Measurements from ENCODE around the gene GPR146. TPM values are rescaled to one million over a fixed set of nuclear protein-coding genes. Genes with fewer than 3 reads are reported as not detected.

GPR146 gene
- total RNA-seq, 1 donor from 2014 or later: 1.2 TPM

DNA sequence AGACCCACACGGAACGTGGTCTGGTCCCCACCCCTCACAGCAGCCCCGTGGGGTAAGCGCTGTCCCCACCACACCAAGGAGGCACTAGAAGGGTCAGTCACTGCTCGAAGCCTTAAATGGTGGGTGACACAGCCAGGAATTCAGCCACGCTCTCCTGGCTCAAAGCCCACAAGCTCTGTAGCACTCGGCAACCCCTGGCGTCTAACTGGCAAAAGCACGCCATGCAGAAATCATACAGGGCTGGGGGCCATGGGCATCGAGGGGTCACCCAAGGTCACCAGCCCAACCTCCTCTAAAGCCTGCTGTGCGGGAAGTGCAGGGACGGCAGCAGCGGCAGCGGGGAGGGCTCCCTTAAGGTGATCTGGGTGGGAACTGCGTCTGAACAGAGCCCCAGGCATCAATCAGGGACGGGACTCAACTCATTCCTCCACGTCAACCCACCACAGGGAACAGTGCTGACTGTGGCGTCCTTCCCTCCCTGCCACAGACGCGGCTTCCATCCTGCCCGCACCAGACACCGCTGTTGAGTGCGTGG, 51.3 kb downstream of the GPR146 start:
- Mint-ChIP-seq H3K27me3 (no peaks in the 10 kb centered on the region), H3K36me3 (peaks cover 18% of the 10 kb centered on the region), H3K4me1 (ENCODE audit: unreplicated experiment) (peaks cover 33% of the 10 kb centered on the region), H3K4me3 (peak overlapping the region; percentile 54), H3K27ac (peak overlapping the region; percentile 64), H3K9me3 (peaks cover 7% of the 10 kb centered on the region)
- TF ChIP-seq, protein P1, sequence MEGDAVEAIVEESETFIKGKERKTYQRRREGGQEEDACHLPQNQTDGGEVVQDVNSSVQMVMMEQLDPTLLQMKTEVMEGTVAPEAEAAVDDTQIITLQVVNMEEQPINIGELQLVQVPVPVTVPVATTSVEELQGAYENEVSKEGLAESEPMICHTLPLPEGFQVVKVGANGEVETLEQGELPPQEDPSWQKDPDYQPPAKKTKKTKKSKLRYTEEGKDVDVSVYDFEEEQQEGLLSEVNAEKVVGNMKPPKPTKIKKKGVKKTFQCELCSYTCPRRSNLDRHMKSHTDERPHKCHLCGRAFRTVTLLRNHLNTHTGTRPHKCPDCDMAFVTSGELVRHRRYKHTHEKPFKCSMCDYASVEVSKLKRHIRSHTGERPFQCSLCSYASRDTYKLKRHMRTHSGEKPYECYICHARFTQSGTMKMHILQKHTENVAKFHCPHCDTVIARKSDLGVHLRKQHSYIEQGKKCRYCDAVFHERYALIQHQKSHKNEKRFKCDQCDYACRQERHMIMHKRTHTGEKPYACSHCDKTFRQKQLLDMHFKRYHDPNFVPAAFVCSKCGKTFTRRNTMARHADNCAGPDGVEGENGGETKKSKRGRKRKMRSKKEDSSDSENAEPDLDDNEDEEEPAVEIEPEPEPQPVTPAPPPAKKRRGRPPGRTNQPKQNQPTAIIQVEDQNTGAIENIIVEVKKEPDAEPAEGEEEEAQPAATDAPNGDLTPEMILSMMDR (conservative IDR thresholded peaks at IDR 0.05): no peak
- no peak for DNase-seq (ENCODE audit: extremely low spot score, unreplicated experiment)

DNA sequence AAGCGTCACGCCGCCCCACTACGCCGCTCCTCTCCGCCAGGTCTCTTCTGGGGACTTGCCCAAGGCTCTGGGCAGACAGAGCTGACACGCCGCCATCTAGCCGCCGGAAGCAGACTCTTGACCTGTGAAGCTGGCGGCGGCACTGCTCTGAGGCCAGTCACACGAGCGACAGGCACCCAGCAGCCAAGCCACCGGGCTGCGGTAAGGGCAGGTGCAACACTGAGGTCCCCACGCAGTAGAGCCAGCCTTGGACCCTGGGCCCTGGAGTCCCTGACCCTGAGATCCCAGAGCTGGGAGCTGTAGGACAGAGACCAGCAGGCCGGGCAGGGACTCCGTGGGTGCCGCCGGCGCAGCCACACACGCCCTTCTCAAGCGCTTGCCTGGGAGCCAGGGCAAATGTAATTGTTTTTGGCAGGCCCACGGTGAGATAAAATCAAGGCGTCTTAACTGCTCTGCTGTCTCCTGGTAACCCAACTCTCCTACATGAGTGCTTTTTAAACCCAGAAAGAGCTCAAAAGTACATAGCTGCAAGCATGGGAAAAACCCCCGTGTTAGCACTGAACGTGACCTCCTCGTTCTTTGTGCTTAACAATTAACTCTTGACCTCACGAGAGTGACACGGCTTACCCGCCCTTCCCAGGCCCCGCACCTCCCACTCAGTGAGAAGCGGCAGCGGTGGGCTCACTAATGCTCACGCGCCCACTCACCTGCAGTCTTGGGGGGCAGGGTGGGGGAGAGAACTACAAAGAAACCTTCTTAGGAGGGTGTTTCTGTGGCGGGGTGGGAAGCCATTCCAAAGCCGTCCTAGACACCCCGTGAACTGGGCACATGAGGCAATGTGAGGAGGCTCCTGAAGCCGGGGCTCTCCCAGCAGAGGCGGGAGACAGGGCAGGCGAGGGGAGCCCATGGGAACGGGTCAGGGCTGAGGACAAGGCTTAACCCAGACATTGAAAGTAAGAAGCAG, 52.1 kb downstream of the GPR146 start:
- Mint-ChIP-seq H3K4me1 (ENCODE audit: unreplicated experiment) (peaks cover 37% of the 10 kb centered on the region), H3K27me3 (no peaks in the 10 kb centered on the region), H3K9me3 (peaks cover 7% of the 10 kb centered on the region), H3K4me3 (peak overlapping the region; percentile 54), H3K27ac (peak overlapping the region; percentile 64), H3K36me3 (peaks cover 18% of the 10 kb centered on the region)
- TF ChIP-seq, protein P1 (conservative IDR thresholded peaks at IDR 0.05): no peak
- no peak for DNase-seq (ENCODE audit: extremely low spot score, unreplicated experiment)

DNA sequence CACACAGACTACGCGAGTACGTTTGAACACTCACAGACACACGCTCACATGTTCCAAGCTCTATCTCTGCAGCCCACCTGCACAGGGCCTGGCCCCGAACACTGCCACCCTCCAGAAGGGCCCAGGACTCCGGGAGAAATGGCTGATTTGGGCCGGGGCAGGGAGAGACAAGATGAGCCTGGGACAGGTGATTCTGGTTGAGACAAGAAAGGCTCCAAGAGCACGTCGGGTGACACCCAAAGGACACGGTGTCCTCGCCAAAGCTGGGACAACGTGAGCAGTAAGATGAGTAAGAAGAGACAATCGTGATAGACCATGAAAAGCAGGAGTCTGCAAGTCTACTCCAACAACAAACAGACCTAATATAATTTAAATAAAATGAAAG, 52.8 kb downstream of the GPR146 start:
- Mint-ChIP-seq H3K27ac (no peak overlapping the region), H3K9me3 (peaks cover 7% of the 10 kb centered on the region), H3K36me3 (peaks cover 18% of the 10 kb centered on the region)

DNA sequence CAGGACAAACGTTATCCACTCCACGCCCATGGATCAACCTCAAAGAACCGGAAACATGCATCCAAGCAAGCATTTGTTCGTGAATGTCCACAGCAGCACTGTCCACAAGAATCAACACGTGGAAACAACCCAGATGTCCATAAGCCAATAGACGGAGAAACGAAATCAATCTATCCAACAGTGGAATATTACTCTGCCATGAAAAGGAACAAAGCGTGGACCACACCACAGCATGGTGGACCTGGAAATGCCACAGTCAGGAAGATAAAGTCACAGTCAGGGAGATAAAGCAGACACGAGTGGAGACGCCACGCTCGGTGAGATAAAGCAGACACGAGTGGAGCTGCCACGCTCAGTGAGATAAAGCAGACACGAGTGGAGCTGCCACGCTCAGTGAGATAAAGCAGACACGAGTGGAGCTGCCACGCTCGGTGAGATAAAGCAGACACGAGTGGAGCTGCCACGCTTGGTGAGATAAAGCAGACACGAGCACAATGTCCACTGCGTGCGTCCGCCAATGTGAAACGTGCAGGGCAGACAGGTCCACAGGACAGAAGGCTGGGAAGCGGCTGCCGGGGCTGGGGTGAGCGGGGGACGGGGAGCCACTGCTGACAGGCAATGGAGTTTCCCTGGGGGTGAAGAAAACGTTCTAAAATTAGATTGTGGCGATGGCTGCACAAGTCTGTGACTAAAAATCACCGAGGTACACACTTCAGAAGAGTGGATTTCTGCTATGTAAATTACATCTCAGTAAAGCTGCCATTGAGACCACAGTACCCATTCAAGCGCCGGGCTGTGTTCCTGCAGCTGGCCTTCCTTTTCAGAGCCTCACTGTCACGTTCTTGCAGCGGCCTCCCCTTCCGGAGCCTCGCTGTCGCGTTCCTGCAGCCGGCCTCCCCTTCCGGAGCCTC, 54.2 kb downstream of the GPR146 start:
- Mint-ChIP-seq H3K27ac (no peak overlapping the region), H3K36me3 (peaks cover 14% of the 10 kb centered on the region), H3K4me1 (ENCODE audit: unreplicated experiment) (peaks cover 48% of the 10 kb centered on the region), H3K9me3 (peaks cover 7% of the 10 kb centered on the region), H3K4me3 (no peak overlapping the region), H3K27me3 (no peaks in the 10 kb centered on the region)
- DNase-seq (ENCODE audit: extremely low spot score, unreplicated experiment): no peak
- TF ChIP-seq, protein P1 (conservative IDR thresholded peaks at IDR 0.05): no peak

More for the DNA sequence above, 52.8 kb downstream of the GPR146 start:
- TF ChIP-seq, protein P1 (conservative IDR thresholded peaks at IDR 0.05): no peak
- Mint-ChIP-seq H3K27me3 (no peaks in the 10 kb centered on the region), H3K4me3 (no peak overlapping the region), H3K4me1 (ENCODE audit: unreplicated experiment) (peaks cover 42% of the 10 kb centered on the region)
- DNase-seq (ENCODE audit: extremely low spot score, unreplicated experiment): no peak

DNA sequence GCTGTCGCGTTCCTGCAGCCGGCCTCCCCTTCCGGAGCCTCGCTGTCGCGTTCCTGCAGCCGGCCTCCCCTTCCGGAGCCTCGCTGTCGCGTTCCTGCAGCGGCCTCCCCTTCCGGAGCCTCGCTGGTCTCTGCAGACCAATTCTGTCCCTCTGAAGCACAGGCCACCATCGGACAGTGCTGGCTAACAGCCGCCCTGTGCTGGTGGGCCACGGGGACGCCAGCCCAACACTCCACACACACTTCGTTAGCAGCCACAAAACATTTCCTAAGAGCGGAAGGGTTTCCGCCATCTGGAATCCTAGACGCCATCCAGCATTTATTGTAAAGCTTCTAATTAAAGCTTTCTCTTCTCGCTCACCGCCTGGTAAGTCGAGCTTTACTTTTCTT, 54.8 kb downstream of the GPR146 start:
- Mint-ChIP-seq H3K27me3 (no peaks in the 10 kb centered on the region), H3K27ac (no peak overlapping the region), H3K4me1 (ENCODE audit: unreplicated experiment) (peaks cover 48% of the 10 kb centered on the region), H3K4me3 (no peak overlapping the region), H3K9me3 (peaks cover 7% of the 10 kb centered on the region), H3K36me3 (peaks cover 14% of the 10 kb centered on the region)
- TF ChIP-seq, protein P1 (conservative IDR thresholded peaks at IDR 0.05): no peak
- no peak for DNase-seq (ENCODE audit: extremely low spot score, unreplicated experiment)
